ENCODE data around the gene GABRP.

GABRP gene

DNA sequence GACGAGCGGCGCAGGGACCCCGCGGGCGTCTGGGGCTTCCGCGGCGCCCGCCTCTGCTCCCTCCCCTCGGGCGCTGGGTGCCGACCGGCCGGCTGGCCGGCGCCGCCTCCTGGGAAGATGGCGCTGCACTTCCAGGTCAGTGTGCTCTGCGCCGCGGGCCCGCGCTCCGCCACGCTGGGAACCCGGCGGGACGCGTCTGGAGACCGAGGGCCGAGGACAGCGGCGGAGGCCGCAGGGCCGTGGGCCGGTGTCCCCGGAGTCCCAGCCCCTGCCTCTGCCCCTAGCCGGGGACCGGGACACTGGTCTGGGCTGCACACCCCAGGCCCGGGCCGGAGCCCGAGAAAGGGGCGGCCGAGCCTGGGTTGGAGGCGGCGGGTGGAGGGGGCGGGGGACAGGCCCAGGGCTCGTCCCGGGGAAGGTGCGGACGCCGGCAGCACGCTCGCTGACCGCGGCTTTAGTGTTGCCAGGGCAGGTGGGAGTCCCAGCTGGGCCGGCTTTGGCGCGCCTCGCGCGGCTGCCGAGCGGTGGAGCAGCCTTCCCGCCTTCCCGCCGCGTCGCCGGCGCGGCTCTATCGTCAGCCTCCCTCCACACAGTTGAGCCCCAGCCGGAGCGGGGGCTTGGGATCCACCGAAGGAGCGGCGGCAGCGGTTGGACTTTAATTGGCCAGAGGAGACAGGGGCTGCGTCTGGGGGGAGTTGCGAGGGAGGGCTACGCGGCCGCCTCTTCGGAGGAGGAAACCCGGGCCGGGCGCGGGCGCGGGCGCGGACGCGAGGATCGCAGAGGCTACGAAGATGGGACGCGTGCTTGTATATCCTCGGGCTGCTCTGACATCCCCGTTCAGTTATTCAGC, 78.6 kb downstream of the GABRP start, which contains the start of gene RANBP17:
Gene RANBP17, plus strand, starts transcription at position 102 of the 850 bp plus-strand sequence.
- peak; percentile 70 to 83 (median 76) for DNase-seq

DNA sequence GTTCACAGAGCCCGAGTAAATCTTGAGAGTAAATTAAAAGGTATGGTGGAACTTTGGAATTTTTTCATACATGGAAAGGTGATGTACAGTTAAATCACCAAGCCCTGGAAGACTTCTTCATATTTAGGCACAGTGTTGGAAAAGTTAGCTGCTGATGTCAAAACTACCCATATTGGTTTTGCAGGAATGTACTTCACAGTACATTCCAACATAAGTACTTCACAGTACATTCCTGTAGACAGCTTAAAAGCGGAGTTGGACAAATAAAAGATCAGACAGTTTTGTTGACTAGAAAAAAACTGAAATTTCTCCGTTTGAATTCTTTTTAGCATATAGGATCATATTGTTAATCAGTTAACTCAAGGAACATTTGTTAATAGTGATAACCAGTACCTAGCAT, 80.1 kb downstream of the GABRP start:
- no peak for DNase-seq

Measured in suppressor macrophage (primary cell).